H1 (cell line): ENCODE measurements around the gene RBM20. TPM values are rescaled to one million over a fixed set of nuclear protein-coding genes. Genes with fewer than 3 reads are reported as not detected.

Experiments used
- CTCF ChIA-PET: fragments of 300-600 bp; sonication (Branson Sonifier 250); formaldehyde crosslinking; loops from one replicate; lab custom pipeline; 2021; ENCODE audit not compliant: partially characterized antibody; lab: Charles Lee
- POLR2A ChIA-PET: fragments of 300-600 bp; sonication (Branson Sonifier 250); formaldehyde crosslinking; loops from one replicate; lab custom pipeline; 2021; ENCODE audit warnings: inconsistent platforms; ENCODE audit not compliant: partially characterized antibody; lab: Charles Lee
- DNase-seq, 2 experiments: peaks; one replicate each; pipeline versions ENCODE4 v3.0.0 to v3.0.0-alpha.2; 2010 to 2022; ENCODE audit warnings: low spot score in 2 of 2, low read depth in 1 of 2, mixed read lengths in 1 of 2
- FAIRE-seq: peaks from 2 replicates; lab custom pipeline; 2011; peaks lifted over from hg19 to GRCh38; lab: Jason Lieb, UNC
- H2AFZ ChIP-seq: 2 replicates; pipeline ENCODE4 v1.8.1; 2012; ENCODE audit warnings: low read length, inconsistent platforms
- H2AK5ac ChIP-seq: 2 replicates; pipeline ENCODE4 v1.6.1; 2013; ENCODE audit warnings: low read depth, low read length
- H2BK120ac ChIP-seq: replicated peaks from 2 replicates; pipeline ENCODE3; 2013; ENCODE audit warnings: low read depth, low read length, inconsistent platforms
- H2BK12ac ChIP-seq: 2 replicates; pipeline ENCODE4 v1.6.1; 2013; ENCODE audit warnings: low read depth, low read length
- H2BK15ac ChIP-seq: 2 replicates; pipeline ENCODE4 v1.6.1; 2013; ENCODE audit warnings: low read length
- H2BK20ac ChIP-seq: 2 replicates; pipeline ENCODE4 v1.6.1; 2013; ENCODE audit warnings: low read length
- H2BK5ac ChIP-seq: 2 replicates; pipeline ENCODE4 v1.6.1; 2013; ENCODE audit warnings: low read depth, low read length
- H3K14ac ChIP-seq: 2 replicates; pipeline ENCODE4 v1.6.1; 2013; ENCODE audit warnings: inconsistent platforms; ENCODE audit not compliant: insufficient read length
- H3K18ac ChIP-seq: 2 replicates; pipeline ENCODE4 v1.6.1; 2013; ENCODE audit warnings: low read length; ENCODE audit errors: extremely low read depth
- H3K23ac ChIP-seq: 2 replicates; pipeline ENCODE4 v1.6.1; 2013; ENCODE audit warnings: inconsistent platforms; ENCODE audit not compliant: insufficient read length
- H3K23me2 ChIP-seq: 2 replicates; pipeline ENCODE4 v1.6.1; 2013; ENCODE audit warnings: low read depth, low read length
- H3K27ac ChIP-seq: 2 replicates; pipeline ENCODE4 v1.6.1; 2011; ENCODE audit warnings: low read depth, low read length, inconsistent platforms
- H3K27me3 ChIP-seq, 4 experiments: replicated peaks in 1 of 4; 1 replicate in 1 of 4; 2 replicates in 3 of 4; pipeline versions ENCODE4 v1.6.1 to v1.8.1; 2011 to 2013; ENCODE audit warnings: low read length in 3 of 4, mild to moderate bottlenecking in 3 of 4, inconsistent platforms in 2 of 4, mixed read lengths in 2 of 4, moderate library complexity in 1 of 4; ENCODE audit not compliant: control insufficient read depth in 3 of 4, insufficient read depth in 3 of 4; ENCODE audit errors: extremely low read depth in 1 of 4
- H3K36me3 ChIP-seq, 4 experiments: 2 replicates each; pipeline versions ENCODE4 v1.6.1 to v1.8.1; 2011 to 2013; ENCODE audit warnings: mild to moderate bottlenecking in 4 of 4, low read length in 3 of 4, moderate library complexity in 2 of 4, control low read depth in 1 of 4, inconsistent platforms in 1 of 4; ENCODE audit not compliant: insufficient read depth in 4 of 4, control insufficient read depth in 2 of 4
- H3K4ac ChIP-seq: replicated peaks from 2 replicates; pipeline ENCODE3; 2013; ENCODE audit warnings: low read length, low read depth, mixed read lengths, inconsistent platforms; ENCODE audit not compliant: insufficient read length
- H3K4me1 ChIP-seq, 4 experiments: replicated peaks in 1 of 4; 1 replicate in 1 of 4; 2 replicates in 3 of 4; pipeline versions ENCODE4 v1.6.1 to v1.8.1; 2011 to 2013; ENCODE audit warnings: low read length in 3 of 4, inconsistent platforms in 2 of 4, mixed read lengths in 1 of 4; ENCODE audit not compliant: insufficient read depth in 4 of 4, control insufficient read depth in 3 of 4
- H3K4me2 ChIP-seq, 2 experiments: 2 replicates each; pipeline versions ENCODE4 v1.6.1 to v1.8.1; 2011 to 2013; ENCODE audit warnings: low read depth in 2 of 2, low read length in 2 of 2, control low read depth in 1 of 2, inconsistent platforms in 1 of 2, mild to moderate bottlenecking in 1 of 2; ENCODE audit not compliant: insufficient read depth in 1 of 2
- H3K4me3 ChIP-seq, 4 experiments: fragments of 200-600, 300-600 bp in 1 of 4; sonication (generic), shearing (Covaris generic), sonication (Bioruptor Twin) in 1 of 4; 2 replicates each; pipeline versions ENCODE4 v1.5.1 to v1.8.1; 2011 to 2016; ENCODE audit warnings: low read length in 4 of 4, low read depth in 3 of 4, control low read depth in 2 of 4, inconsistent platforms in 2 of 4, mild to moderate bottlenecking in 2 of 4, mixed read lengths in 1 of 4, moderate library complexity in 1 of 4; ENCODE audit not compliant: insufficient read depth in 2 of 4; ENCODE audit errors: extremely low read depth in 1 of 4
- H3K56ac ChIP-seq: replicated peaks from 2 replicates; pipeline ENCODE3; 2013; ENCODE audit warnings: low read depth, mild to moderate bottlenecking, mixed read lengths, low read length, inconsistent platforms; ENCODE audit not compliant: insufficient read length
- H3K79me1 ChIP-seq: 2 replicates; pipeline ENCODE4 v1.6.1; 2013; ENCODE audit warnings: low read depth, low read length, control low read depth
- H3K79me2 ChIP-seq, 2 experiments: 2 replicates each; pipeline versions ENCODE4 v1.6.1 to v1.8.1; 2012 to 2013; ENCODE audit warnings: low read length in 2 of 2, mild to moderate bottlenecking in 2 of 2, inconsistent platforms in 1 of 2; ENCODE audit not compliant: insufficient read depth in 2 of 2, control insufficient read depth in 1 of 2
- H3K9ac ChIP-seq, 4 experiments: replicated peaks in 1 of 4; 1 replicate in 1 of 4; 2 replicates in 3 of 4; pipeline versions ENCODE4 v1.6.1 to v1.8.1; 2011 to 2013; ENCODE audit warnings: low read depth in 3 of 4, low read length in 3 of 4, control low read depth in 2 of 4, mild to moderate bottlenecking in 2 of 4, moderate library complexity in 2 of 4, inconsistent platforms in 1 of 4; ENCODE audit errors: extremely low read depth in 1 of 4
- H3K9me3 ChIP-seq, 2 experiments: 2 replicates each; pipeline versions ENCODE4 v1.6.1 to v1.8.1; 2012 to 2013; ENCODE audit warnings: mild to moderate bottlenecking in 2 of 2, moderate library complexity in 2 of 2, control low read depth in 1 of 2, inconsistent platforms in 1 of 2, low read depth in 1 of 2, low read length in 1 of 2, mixed read lengths in 1 of 2; ENCODE audit not compliant: insufficient read depth in 2 of 2
- H4K20me1 ChIP-seq, 2 experiments: replicated peaks in 1 of 2; 2 replicates each; pipeline versions ENCODE3 to v1.8.1; 2011 to 2013; ENCODE audit warnings: inconsistent platforms in 2 of 2, low read length in 2 of 2, mild to moderate bottlenecking in 1 of 2; ENCODE audit not compliant: insufficient read depth in 2 of 2, control insufficient read depth in 1 of 2
- H4K5ac ChIP-seq: 2 replicates; pipeline ENCODE4 v1.6.1; 2013; ENCODE audit warnings: low read length, low read depth, mixed read lengths, inconsistent platforms; ENCODE audit not compliant: insufficient read length
- H4K8ac ChIP-seq: 2 replicates; pipeline ENCODE4 v1.8.0; 2013; ENCODE audit warnings: mild to moderate bottlenecking, moderate library complexity, low read length, inconsistent platforms; ENCODE audit not compliant: insufficient read depth; ENCODE audit errors: extremely low read depth
- H4K91ac ChIP-seq: replicated peaks from 2 replicates; pipeline ENCODE3; 2013; ENCODE audit warnings: low read length, mixed read lengths, inconsistent platforms; ENCODE audit not compliant: insufficient read length
- BRCA1 ChIP-seq: IDR thresholded peaks from 2 replicates; pipeline ENCODE4 v1.6.1; 2012; ENCODE audit warnings: low read depth, low read length, improper control_type of control experiment
- CHD2 ChIP-seq: IDR thresholded peaks from 2 replicates; pipeline ENCODE4 v1.6.1; 2012; ENCODE audit warnings: low read length, improper control_type of control experiment
- EZH2 ChIP-seq: fragments of 200-600 bp; sonication (generic); IDR thresholded peaks from 2 replicates; pipeline ENCODE4 v1.7.1; 2012; ENCODE audit warnings: low read depth, mild to moderate bottlenecking, moderate library complexity, low read length, inconsistent platforms; ENCODE audit not compliant: severe bottlenecking
- JUN ChIP-seq: IDR thresholded peaks from 2 replicates; pipeline ENCODE4 v1.6.1; 2011; ENCODE audit warnings: low read depth, mild to moderate bottlenecking, improper control_type of control experiment, low read length
- KDM4A ChIP-seq: IDR thresholded peaks from one replicate; pipeline ENCODE4 v1.7.1; 2012; ENCODE audit warnings: low read depth, mild to moderate bottlenecking, moderate library complexity, low read length, inconsistent platforms; ENCODE audit not compliant: severe bottlenecking
- KDM5A ChIP-seq: fragments of 200-600 bp; IDR thresholded peaks from 2 replicates; pipeline ENCODE4 v1.7.1; 2012; ENCODE audit warnings: mild to moderate bottlenecking, low read length, inconsistent platforms, mixed read lengths
- POLR2A ChIP-seq, 2 experiments: IDR thresholded peaks; 1 replicate in 1 of 2; 2 replicates in 1 of 2; pipeline ENCODE4 v1.6.1; 2011; ENCODE audit warnings: low read depth in 2 of 2, low read length in 2 of 2, mild to moderate bottlenecking in 2 of 2; ENCODE audit errors: control extremely low read depth in 1 of 2
- POU5F1 ChIP-seq: IDR thresholded peaks from 2 replicates; pipeline ENCODE4 v1.6.1; 2011; ENCODE audit warnings: low read depth, mild to moderate bottlenecking, low read length, moderate library complexity
- SIRT6 ChIP-seq: IDR thresholded peaks from one replicate; pipeline ENCODE4 v1.7.1; 2012; ENCODE audit warnings: low read length, inconsistent platforms
- SIX5 ChIP-seq: IDR thresholded peaks from 2 replicates; pipeline ENCODE4 v1.6.1; 2011; ENCODE audit warnings: mild to moderate bottlenecking, low read depth, low read length
- TAF7 ChIP-seq: optimal IDR thresholded peaks from 2 replicates; pipeline ENCODE3; 2011; ENCODE audit warnings: low read depth, mild to moderate bottlenecking, inconsistent platforms, low read length, moderate library complexity, borderline replicate concordance
- ZNF274 ChIP-seq: IDR thresholded peaks from 2 replicates; pipeline ENCODE4 v1.7.0; 2012; ENCODE audit warnings: low read length, borderline replicate concordance; ENCODE audit errors: extremely low read depth
- WGBS, 2 experiments: shearing (Covaris generic) in 1 of 2; methylation state at CpG; one replicate each; pipeline versions ENCODE4 v1.1.6 to v1.1.7; 2013 to 2015; ENCODE audit warnings: low lambda C conversion rate in 2 of 2, mixed read lengths in 2 of 2, inconsistent platforms in 1 of 2, low coverage in 1 of 2, missing lambda C conversion rate in 1 of 2; ENCODE audit not compliant: insufficient replicate concordance in 2 of 2, insufficient coverage in 1 of 2, insufficient read length in 1 of 2; ENCODE audit errors: extremely low coverage in 1 of 2, missing lambda C conversion rate in 1 of 2; 5-methylcytosine and 5-hydroxymethylcytosine counted together
- polyA plus RNA-seq, 7 experiments: library from polyadenylated mRNA; depleted of rRNA in 3 of 7; stranded (reverse) in 5 of 7; unstranded in 2 of 7; fragments of >200 nt in 5 of 7; fragments of 200-250 nt in 2 of 7; gene quantifications; 1 replicate in 5 of 7; 2 replicates in 1 of 7; 4 replicates in 1 of 7; pipeline versions ENCODE4 v1.2.1 to v1.2.3, GENCODE V29; 2011 to 2013; ENCODE audit warnings: missing spikeins in 2 of 7, mixed read lengths in 2 of 7
- total RNA-seq: library from RNA; stranded (reverse); fragmentation: NEBNext Ultra II Directional; extraction: Animal tissue kit (Norgen Biotek cat#: 25700); gene quantifications from 2 replicates; pipeline ENCODE4 v1.2.1, GENCODE V29; 2021

RBM20 gene
- total and polyA plus RNA-seq, 2 of the 8 experiments (the other 6 are each of a cell fraction or from before 2014, with no cell fraction given): 0.05 to 0.63 TPM

DNA sequence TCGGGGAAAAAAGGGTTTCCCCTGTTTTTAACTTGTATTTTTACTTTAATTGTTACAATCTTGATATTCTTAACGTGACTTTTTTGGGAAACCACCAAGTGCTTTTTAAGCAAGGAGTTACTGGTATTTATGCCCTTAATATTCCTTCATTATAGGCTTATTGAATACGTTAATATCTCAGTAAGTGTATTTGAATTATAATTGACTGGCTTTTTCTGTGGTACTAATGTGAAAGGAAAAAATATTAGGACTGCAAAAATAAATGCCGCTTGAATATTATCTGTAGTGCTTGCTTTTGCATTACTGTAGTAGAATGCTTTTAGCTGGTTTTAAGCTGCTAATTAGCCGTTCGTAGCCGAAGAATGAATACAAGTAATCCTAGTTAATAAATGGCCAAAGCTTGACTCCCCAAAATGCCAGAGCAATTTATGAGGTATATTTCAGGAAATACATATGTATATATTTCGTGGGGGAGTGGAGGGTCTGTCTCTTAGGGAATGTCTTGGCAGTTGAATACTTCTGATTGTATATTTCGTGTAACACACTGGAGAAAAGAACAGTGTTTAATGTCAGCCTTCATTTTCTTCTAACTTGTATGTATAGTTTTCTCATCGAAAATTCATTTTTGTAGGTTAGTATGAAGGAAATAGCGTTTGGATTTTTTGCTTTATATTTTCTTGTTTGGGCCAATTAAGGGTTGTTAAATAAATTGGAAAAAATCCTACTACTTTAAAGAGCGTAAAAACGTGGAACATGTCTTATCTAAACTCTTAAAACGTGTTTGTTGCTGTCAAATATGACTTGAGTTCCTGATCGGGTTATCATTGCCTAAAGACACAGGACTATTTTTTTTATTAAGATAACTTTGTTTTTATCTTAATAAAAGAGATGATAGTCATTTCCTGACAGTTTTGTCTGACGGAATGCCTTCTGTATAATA lies 229.1 kb downstream of the RBM20 start:
- CTCF ChIA-PET: interaction anchor here (0.6 to 1.3 kb wide), 4 partner anchors 16 to 273 kb away, joined by 3 read pairs; no protein-coding TSS in a partner anchor
- no peak overlapping the region for H2BK120ac ChIP-seq
- no peak overlapping the region for H3K56ac ChIP-seq
- H3K23me2 ChIP-seq: peaks cover 2% of the 10 kb centered on the region; the same call in 1 of the 2 replicates
- no peak overlapping the region for H2BK15ac ChIP-seq
- no peaks in the 10 kb centered on the region for H3K9me3 ChIP-seq
- H3K79me2 ChIP-seq: peaks cover 0 to 11% of the 10 kb centered on the region in 2 experiments; a peak in 2 of 4 replicates
- H3K27ac ChIP-seq: 0 out of 2 replicates have a peak overlapping the region, but pooled peaks have one; percentile 77
- H3K4me2 ChIP-seq: peak overlapping the region; percentile 81 to 83
- WGBS, 2 experiments: 42 to 100% methylated on average over 1 to 16 of the region's 16 CpGs
- FAIRE-seq (no peak), DNase-seq (no peak)
- H3K14ac ChIP-seq: no peak overlapping the region
- H3K79me1 ChIP-seq: no peaks in the 10 kb centered on the region; the same call in 1 of the 2 replicates
- H3K18ac ChIP-seq: no peak overlapping the region; the same call in 1 of the 2 replicates
- peak overlapping the region; percentile 50 to 74 (median 64) for H3K4me3 ChIP-seq
- H3K4me1 ChIP-seq: peaks cover 4 to 9% (median 8%) of the 10 kb centered on the region in 4 experiments
- no peak overlapping the region for H2BK12ac ChIP-seq
- H3K23ac ChIP-seq: no peak overlapping the region
- no peak overlapping the region for H2BK20ac ChIP-seq
- H3K4ac ChIP-seq: no peak overlapping the region
- no peaks in the 10 kb centered on the region for H3K27me3 ChIP-seq
- peak overlapping the region; percentile 62 to 88 (median 70) for H3K9ac ChIP-seq
- H2BK5ac ChIP-seq: no peak overlapping the region
- peaks cover 0 to 6% (median 0%) of the 10 kb centered on the region in 4 experiments; a peak in 2 of 8 replicates for H3K36me3 ChIP-seq
- H4K91ac ChIP-seq: no peak overlapping the region
- POLR2A ChIA-PET: interaction anchor here (0.8 to 1.5 kb wide), 6 partner anchors 12 to 569 kb away, joined by 3 to 5 read pairs (median 4); partner anchors contain the start of genes BBIP1, SHOC2 and SMNDC1
- H4K20me1 ChIP-seq: no peaks in the 10 kb centered on the region
- H4K8ac ChIP-seq: no peak overlapping the region
- no peak overlapping the region for H2AK5ac ChIP-seq
- peak overlapping the region; percentile 28 for H4K5ac ChIP-seq
- H2AFZ ChIP-seq: 0 out of 2 replicates have a peak overlapping the region, but pooled peaks have one; percentile 43
- no peak for TF ChIP-seq TAF7
- no peak for TF ChIP-seq SIX5
- TF ChIP-seq POU5F1: no peak
- no peak for TF ChIP-seq CHD2
- no peak for TF ChIP-seq KDM5A
- TF ChIP-seq SIRT6: no peak
- TF ChIP-seq JUN: no peak
- TF ChIP-seq EZH2: no peak
- no peak for TF ChIP-seq ZNF274
- no peak for TF ChIP-seq POLR2A (IDR thresholded peaks at IDR 0.05; ENCODE audit: control extremely low read depth in 1 of 2, low read depth in 2 of 2, low read length in 2 of 2)
- TF ChIP-seq BRCA1: no peak
- no peak for TF ChIP-seq KDM4A
